Dendritic cell treated with granulocyte-macrophage colony-stimulating factor and Interleukin-4, amounts not matched to agents 40 ng/mL and 50 ng/mL, for 4 days (primary cell): ENCODE data around the gene ZFTA.
"Not testable (repeated sequence)": the region's sequence is repeated elsewhere in the genome, so short reads cannot be mapped to it uniquely, and the experiment has no call there.

Experiments
- H3K27ac Mint-ChIP-seq: one replicate; pipeline ENCODE4 v1.8.0; 2022; ENCODE audit warnings: mild to moderate bottlenecking, mixed read lengths
- H3K27me3 Mint-ChIP-seq: one replicate; pipeline ENCODE4 v1.8.0; 2022; ENCODE audit warnings: mild to moderate bottlenecking, mixed read lengths
- H3K36me3 Mint-ChIP-seq: one replicate; pipeline ENCODE4 v1.8.0; 2022; ENCODE audit warnings: low read depth, mixed read lengths
- H3K4me1 Mint-ChIP-seq: one replicate; pipeline ENCODE4 v1.8.0; 2022; ENCODE audit warnings: low read depth, mixed read lengths
- H3K4me3 Mint-ChIP-seq: one replicate; pipeline ENCODE4 v1.8.0; 2022; ENCODE audit warnings: mild to moderate bottlenecking, moderate library complexity, mixed read lengths
- H3K9me3 Mint-ChIP-seq: one replicate; pipeline ENCODE4 v1.8.0; 2022; ENCODE audit warnings: mixed read lengths
- intact Hi-C: fragments of 100-400 bp; cut with micrococcal nuclease; formaldehyde crosslinking; loops from one replicate; pipeline ENCODE4 v1.15.0; 2022

ZFTA gene

DNA sequence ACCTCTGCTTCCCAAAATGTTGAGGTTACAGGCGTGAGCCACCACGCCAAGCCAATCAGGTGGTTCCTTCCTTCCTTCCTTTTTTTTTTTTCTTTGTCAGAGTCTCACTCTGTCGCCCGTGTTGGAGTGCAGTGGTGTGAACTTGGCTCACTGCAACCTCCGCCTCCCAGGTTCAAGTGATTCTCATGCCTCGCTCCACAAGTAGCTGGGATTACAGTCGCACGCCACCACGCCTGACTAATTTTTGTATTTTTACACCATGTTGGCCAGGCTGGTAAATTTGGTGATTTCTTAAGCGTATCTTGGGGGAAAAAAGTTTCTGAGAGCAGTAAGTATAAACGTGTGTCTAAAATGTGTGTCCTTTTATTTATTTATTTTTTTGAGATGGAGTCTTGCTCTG lies 26.5 kb upstream of the ZFTA start:
- Mint-ChIP-seq H3K9me3 (peaks cover 29% of the 10 kb centered on the region), H3K27me3 (peaks cover 5% of the 10 kb centered on the region), H3K27ac (no peak overlapping the region), H3K4me1 (peaks cover 16% of the 10 kb centered on the region), H3K4me3 (no peak overlapping the region), H3K36me3 (no peaks in the 10 kb centered on the region)
- intact Hi-C loops, result no loop called here

DNA sequence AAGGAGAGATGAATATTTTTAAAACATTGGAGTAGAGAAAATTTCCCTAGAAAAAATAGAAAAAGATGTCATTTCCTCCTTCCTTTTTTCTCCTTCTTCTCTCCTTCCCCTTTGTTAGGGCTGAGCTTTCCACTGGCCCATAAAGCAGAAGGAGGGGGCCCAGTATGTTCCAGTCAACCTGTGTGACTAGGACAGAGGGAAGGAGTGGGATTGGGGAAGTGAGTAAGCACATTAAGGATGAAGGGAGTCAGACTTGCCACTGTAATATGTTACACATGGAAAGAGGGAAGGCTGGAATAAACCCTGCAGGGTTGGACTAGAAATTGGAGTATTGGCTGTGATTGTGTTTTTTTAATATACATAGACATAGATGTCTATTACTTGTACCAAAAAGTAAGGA lies 24.6 kb upstream of the ZFTA start:
- Mint-ChIP-seq H3K9me3 (peaks cover 30% of the 10 kb centered on the region), H3K36me3 (no peaks in the 10 kb centered on the region), H3K27ac (no peak overlapping the region), H3K27me3 (peaks cover 7% of the 10 kb centered on the region), H3K4me1 (peaks cover 16% of the 10 kb centered on the region), H3K4me3 (no peak overlapping the region)
- intact Hi-C loops, result no loop called here

DNA sequence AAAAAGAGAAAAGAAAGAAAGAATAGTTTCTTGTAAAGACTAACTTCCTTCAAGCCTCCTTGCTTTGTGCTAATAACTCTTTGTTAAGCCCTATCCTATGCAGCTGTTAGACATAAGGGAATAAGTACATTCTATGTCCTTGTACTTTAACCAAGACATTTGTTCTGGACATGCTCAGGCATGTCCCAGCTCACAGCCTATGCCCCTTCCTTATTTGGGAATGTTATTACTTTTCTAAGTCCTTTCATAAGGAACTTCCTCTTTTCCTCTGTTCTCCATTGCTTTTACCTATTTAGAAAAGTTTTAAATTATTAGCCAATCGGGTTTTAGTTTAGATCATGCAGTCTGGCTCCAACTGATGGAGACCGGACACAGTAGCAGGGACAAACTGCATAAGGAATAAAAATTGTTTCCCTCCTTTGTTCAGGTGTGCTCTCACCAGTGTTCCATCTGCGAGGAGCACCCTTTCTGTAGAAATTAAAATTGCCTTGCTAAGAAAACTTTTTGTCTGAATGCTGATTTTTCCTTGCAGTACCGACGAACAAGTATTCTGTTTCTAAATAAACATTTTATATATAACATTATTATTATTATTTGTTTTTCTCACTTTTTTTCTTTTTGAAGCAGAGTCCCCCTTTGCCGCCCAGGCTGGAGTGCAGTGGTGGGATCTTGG lies 23.1 kb upstream of the ZFTA start:
- Mint-ChIP-seq H3K36me3 (no peaks in the 10 kb centered on the region), H3K27me3 (peaks cover 1% of the 10 kb centered on the region), H3K4me1 (peaks cover 16% of the 10 kb centered on the region), H3K4me3 (no peak overlapping the region), H3K9me3 (peaks cover 30% of the 10 kb centered on the region), H3K27ac (no peak overlapping the region)
- intact Hi-C loops, result no loop called here

DNA sequence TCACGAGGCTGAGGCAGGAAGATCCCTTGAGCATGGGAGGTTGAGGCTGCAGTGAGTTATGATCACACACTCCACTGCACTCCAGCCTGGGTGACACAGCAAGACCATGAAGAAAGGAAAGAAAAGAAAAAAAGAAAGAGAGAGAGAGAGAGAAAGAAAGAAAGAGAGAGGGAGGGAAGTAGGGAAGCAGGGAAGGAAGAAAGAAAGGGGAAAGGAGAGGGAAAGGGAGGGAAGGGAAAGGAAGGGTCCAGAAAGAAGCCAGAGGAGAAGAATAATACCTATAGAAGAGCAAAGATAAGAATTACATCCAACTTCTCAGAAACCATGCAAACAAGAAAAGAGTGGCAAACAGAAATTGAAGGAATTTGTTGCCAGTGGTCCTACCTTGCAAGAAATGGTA lies 17.2 kb upstream of the ZFTA start:
- no peaks in the 10 kb centered on the region for H3K36me3 Mint-ChIP-seq
- H3K27ac Mint-ChIP-seq, result no peak overlapping the region
- H3K4me1 Mint-ChIP-seq, result peaks cover 5% of the 10 kb centered on the region
- H3K27me3 Mint-ChIP-seq, result peaks cover 5% of the 10 kb centered on the region
- intact Hi-C loops, result no loop called here
- peaks cover 9% of the 10 kb centered on the region for H3K9me3 Mint-ChIP-seq
- no peak overlapping the region for H3K4me3 Mint-ChIP-seq

DNA sequence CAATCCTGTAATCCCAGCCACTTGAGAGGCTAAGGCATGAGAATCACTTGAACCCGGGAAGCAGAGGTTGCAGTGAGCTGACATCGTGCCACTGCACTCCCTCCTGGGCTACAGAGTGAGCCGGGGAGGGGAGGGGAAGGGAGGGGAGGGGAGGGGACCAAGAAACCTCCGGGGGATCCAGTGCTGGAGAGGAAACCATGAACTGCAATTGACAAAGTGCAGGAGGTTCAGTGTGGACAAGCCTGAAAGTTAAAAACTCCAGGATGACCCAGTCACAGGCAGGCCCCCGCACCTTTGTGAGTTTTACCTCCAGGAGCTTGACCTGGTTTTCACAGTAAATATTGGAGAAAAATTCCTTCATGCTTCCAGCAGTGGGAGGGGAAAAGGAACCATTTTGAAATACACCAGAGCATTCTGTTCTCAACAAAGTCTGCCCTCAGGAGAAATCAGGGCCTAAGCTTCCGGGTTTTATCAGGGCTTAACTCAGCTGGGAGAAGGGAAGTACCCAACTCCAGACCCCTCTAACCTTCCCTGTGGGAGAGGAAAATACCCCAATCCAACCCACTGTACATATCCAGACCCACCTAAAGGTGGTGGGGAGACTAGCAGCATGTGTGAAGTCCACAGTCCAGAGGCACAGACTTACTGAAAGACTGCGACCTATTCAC lies 15.5 kb upstream of the ZFTA start:
- no peak overlapping the region for H3K27ac Mint-ChIP-seq
- no peaks in the 10 kb centered on the region for H3K36me3 Mint-ChIP-seq
- H3K4me1 Mint-ChIP-seq, result no peaks in the 10 kb centered on the region
- intact Hi-C loops, result no loop called here
- H3K9me3 Mint-ChIP-seq, result no peaks in the 10 kb centered on the region
- H3K4me3 Mint-ChIP-seq, result no peak overlapping the region
- H3K27me3 Mint-ChIP-seq, result peaks cover 4% of the 10 kb centered on the region

DNA sequence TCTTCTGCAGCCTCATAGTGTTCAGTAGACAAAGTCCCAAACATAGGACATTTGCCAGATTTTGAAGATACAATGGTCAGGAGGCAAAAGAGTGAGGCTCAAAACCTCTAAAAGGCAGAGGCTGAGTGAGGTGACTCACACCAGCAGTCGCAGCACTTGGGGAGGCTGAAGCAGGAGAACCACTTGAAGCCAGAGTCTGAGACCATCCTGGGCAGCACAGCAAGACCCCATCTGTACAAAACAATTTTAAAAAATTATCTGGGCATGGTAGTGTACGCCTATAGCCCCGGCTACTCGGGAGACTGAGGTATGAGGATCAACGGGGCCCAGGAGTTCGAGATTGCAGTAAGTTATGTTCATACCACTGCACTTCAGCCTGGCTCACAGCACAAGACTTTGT lies 14.2 kb upstream of the ZFTA start:
- H3K27ac Mint-ChIP-seq, result no peak overlapping the region
- no peak overlapping the region for H3K4me3 Mint-ChIP-seq
- no peaks in the 10 kb centered on the region for H3K9me3 Mint-ChIP-seq
- intact Hi-C loops, result no loop called here
- H3K4me1 Mint-ChIP-seq, result no peaks in the 10 kb centered on the region
- no peaks in the 10 kb centered on the region for H3K36me3 Mint-ChIP-seq
- H3K27me3 Mint-ChIP-seq, result peaks cover 10% of the 10 kb centered on the region

DNA sequence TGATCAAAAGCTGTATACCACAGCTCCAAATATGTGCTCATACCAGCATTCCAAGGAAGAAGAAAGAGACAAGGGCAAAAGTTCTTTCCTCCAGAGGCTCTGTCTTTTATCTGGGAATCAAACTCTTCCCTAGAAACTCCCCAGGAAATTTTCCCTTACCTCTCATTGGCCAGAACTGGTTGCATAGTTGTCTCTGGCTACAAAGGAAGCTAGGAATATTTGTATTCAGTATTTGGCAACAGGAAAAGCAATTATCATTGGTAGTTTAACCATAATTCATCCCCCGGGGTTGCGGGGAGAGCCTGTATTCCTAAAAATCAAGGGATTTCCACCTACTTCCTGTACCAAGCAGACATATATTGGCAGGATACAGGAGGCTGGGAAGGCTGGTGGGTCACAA lies 10.5 kb upstream of the ZFTA start:
- H3K4me1 Mint-ChIP-seq, result no peaks in the 10 kb centered on the region
- intact Hi-C loops, result no loop called here
- no peak overlapping the region for H3K4me3 Mint-ChIP-seq
- H3K27ac Mint-ChIP-seq, result no peak overlapping the region
- H3K36me3 Mint-ChIP-seq, result no peaks in the 10 kb centered on the region
- H3K27me3 Mint-ChIP-seq, result peaks cover 12% of the 10 kb centered on the region
- no peaks in the 10 kb centered on the region for H3K9me3 Mint-ChIP-seq

DNA sequence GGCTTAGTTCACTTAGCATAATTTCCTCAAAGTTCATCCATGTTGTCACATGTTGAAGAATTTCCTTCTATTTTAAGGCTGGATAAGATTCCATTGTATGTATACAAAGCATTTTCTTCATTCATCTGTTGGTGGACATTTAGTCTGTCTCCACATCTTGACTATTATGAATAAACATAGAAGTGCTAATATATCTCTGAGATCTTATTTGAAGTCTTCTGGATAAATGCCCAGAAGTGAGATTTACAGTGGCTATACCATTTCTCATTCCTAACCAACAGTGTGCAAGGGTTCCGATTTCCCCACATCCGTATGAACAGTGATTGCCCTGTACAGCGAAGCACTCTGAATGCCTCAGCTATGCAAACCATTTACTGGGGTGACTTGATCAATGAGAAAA lies 6.6 kb upstream of the ZFTA start:
- no peak overlapping the region for H3K27ac Mint-ChIP-seq
- no peaks in the 10 kb centered on the region for H3K9me3 Mint-ChIP-seq
- H3K36me3 Mint-ChIP-seq, result no peaks in the 10 kb centered on the region
- peaks cover 9% of the 10 kb centered on the region for H3K4me1 Mint-ChIP-seq
- no peak overlapping the region for H3K4me3 Mint-ChIP-seq
- H3K27me3 Mint-ChIP-seq, result peaks cover 36% of the 10 kb centered on the region
- intact Hi-C loops, result no loop called here

DNA sequence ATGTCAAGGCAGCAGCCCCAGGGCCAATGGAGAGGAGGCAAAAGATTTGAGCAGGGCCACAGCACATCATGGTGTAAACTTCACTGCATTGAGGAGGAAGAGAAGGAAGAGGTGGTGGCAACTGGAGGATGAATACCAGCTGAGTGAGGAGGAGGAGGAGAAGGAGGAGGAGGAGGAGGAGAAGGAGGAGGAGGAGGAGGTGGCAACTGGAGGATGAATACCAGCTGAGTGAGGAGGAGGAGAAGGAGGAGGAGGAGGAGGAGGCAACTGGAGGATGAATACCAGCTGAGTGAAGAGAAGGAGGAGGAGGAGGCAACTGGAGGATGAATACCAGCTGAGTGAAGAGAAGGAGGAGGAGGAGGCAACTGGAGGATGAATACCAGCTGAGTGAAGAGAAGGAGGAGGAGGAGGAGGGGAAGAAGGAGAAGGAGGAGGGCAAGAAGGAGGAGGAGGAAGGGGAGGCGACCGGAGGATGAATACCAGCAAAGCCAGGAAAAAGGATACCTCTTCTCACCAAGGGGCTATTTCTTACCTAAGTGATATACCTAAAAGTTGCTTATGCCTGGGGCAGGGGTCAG lies 3.3 kb upstream of the ZFTA start:
- H3K36me3 Mint-ChIP-seq, intact Hi-C loops, H3K27ac Mint-ChIP-seq, H3K9me3 Mint-ChIP-seq, H3K4me3 Mint-ChIP-seq: not testable (repeated sequence)
- H3K27me3 Mint-ChIP-seq, result peaks cover 43% of the 10 kb centered on the region
- H3K4me1 Mint-ChIP-seq, result peaks cover 25% of the 10 kb centered on the region

DNA sequence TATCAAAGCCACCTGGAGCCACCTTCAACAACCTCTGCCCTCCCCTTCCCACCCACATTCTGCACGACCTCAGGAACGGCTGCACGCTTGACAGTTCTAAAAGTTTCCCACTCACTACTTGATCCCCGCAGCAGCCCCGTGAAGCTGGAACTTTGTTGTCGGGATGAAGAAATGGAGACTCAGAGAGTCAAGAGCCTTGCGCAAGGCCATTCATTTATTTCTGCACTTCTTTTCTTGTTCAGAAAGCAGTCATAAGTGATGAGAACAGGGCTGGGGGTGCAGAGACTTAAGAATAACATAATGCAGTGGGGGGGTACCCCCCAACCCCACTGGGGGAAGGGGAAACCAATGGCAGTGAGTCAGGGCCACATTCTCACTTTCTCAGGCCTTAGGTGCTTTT lies 2.2 kb upstream of the ZFTA start:
- Mint-ChIP-seq H3K4me1 (peaks cover 34% of the 10 kb centered on the region), H3K9me3 (no peaks in the 10 kb centered on the region), H3K4me3 (no peak overlapping the region), H3K27me3 (peaks cover 43% of the 10 kb centered on the region), H3K36me3 (peaks cover 8% of the 10 kb centered on the region), H3K27ac (no peak overlapping the region)
- intact Hi-C loops, result no loop called here

DNA sequence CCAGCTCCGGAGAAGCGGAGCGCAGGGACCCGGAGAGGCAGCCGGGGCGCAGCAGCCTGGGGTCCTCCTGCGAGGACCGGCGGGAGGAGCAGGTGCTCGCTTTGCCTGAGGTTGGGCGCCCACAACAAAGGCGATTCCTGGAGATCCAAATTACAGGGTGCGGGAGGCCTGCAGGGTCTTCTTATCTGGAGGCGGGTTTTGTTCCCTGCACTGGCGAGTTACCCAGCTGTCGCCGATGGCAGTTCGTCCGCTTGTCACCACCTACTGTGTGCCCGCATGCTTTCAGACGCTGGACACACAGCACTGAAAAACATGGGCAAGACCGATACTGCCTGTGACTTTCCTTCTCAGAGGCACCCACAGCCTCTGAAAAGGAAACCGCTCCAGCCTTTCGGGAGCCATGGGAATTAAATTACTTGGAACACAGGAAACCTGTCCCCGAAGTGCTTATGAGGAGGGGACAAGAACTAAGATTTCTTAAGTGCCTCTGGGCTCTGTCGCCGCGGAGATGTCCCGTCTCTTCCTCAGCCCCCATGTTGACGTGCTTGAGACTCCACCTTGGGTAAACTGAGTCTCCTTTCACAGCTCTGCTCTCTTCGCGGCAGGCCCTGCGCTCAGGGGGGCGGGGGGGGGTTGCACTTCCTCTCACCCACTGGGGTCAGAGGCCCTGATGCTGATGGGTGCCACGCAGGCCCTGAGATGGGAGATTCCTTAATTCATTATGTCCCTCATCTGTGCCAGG lies 1.3 kb upstream of the ZFTA start:
- Mint-ChIP-seq H3K4me1 (peaks cover 34% of the 10 kb centered on the region), H3K27me3 (peaks cover 42% of the 10 kb centered on the region), H3K36me3 (peaks cover 8% of the 10 kb centered on the region), H3K27ac (no peak overlapping the region), H3K9me3 (no peaks in the 10 kb centered on the region), H3K4me3 (peak overlapping the region; percentile 23)
- intact Hi-C loops, result loop anchor here (5.0 to 10.0 kb wide), 2 partner anchors 65 to 372 kb away; partner anchors contain the start of gene MARK2

DNA sequence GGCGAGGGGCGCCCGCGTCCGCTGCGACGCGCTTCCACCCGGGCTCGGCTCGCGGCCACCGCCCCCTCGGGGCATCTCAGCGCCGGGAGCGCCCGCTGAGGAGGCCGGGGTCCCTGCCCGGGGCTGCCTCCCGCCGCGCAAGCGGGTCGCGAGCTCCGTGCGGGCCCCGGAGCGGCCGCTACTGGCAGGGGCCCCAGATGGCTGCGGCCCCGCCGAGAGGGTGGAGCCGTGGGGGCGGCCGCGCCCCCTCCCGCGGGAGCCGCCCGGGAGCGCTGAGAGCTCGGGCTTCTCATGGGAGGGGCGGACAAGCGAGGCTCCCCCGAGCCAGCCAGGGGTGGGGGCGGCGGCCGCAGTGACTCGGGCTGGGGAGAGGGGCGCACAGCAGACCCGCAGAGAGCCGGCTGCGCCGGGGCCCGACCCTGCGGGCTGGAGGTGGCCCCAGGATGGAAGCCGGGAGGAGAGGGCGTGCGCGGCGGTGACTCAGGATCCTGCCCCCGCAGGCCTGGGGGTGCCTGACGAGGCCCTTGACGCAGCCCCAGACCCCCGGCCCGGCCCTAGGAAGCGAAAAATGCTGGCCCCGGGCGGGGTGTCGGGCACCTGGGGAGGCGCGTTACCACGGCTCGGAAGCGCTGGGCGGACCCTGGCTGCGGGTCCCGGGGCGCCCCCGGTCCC lies 603 bp upstream of the ZFTA start:
- H3K9me3 Mint-ChIP-seq, result no peaks in the 10 kb centered on the region
- H3K27me3 Mint-ChIP-seq, result peaks cover 40% of the 10 kb centered on the region
- H3K4me3 Mint-ChIP-seq, result peak overlapping the region; percentile 39
- H3K4me1 Mint-ChIP-seq, result peaks cover 34% of the 10 kb centered on the region
- H3K27ac Mint-ChIP-seq, result no peak overlapping the region
- intact Hi-C loops, result loop anchor here (5.0 to 10.0 kb wide), 2 partner anchors 66 to 373 kb away; partner anchors contain the start of gene MARK2
- H3K36me3 Mint-ChIP-seq, result peaks cover 8% of the 10 kb centered on the region

DNA sequence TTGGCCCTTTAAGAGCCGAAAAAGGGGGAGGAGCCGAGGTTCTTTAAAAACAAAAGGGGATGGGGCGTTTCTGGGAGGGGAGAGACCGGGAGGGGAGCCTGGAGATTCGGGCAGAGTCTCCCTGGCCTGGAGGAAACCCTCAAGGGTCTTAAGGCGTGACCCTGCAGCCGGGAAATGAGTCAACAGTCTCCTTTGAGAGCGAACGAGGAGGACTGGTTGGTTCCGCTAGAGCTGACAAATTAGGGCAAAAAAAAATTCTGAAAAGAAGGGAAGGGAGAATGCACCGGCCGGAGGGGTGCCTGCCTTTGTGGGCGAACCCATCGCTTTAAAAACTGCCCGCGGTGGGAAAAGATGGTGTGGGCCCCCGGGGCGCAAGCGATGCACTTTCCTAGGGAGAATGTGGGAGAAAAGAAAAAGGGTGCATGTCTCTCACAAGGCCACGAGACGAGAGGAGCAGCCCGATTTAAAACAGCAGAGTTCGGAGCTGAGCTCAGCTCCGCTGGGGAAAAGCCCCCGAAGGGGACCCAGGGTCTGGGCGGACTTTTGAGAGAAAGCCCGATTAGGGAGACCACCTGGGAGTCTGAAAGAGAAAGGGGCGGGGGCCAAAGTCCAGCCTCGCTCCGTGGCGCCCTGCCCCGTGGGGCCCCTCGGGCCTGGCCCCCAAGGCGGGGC lies 874 bp downstream of the ZFTA start:
- peaks cover 32% of the 10 kb centered on the region for H3K27me3 Mint-ChIP-seq
- peaks cover 34% of the 10 kb centered on the region for H3K4me1 Mint-ChIP-seq
- no peaks in the 10 kb centered on the region for H3K9me3 Mint-ChIP-seq
- H3K36me3 Mint-ChIP-seq, result peaks cover 13% of the 10 kb centered on the region
- intact Hi-C loops, result loop anchor here (2.0 to 10.0 kb wide), 3 partner anchors 67 to 375 kb away; partner anchors contain the start of gene MARK2
- peak overlapping the region; percentile 76 for H3K27ac Mint-ChIP-seq
- peak overlapping the region; percentile 93 for H3K4me3 Mint-ChIP-seq
